Activated CD8-positive, alpha-beta memory T cell treated with anti-CD3 and anti-CD28 coated beads for 1 hour (primary cell): ENCODE results near the gene MYZAP.

Source experiments
- DNase-seq, 2 donors: peaks; one replicate each; pipeline ENCODE4 v3.0.0-alpha.2; 2020; ENCODE audit warnings: low read depth in 1 of 2; ENCODE audit errors: extremely low read depth in 1 of 2

The MYZAP gene

DNA sequence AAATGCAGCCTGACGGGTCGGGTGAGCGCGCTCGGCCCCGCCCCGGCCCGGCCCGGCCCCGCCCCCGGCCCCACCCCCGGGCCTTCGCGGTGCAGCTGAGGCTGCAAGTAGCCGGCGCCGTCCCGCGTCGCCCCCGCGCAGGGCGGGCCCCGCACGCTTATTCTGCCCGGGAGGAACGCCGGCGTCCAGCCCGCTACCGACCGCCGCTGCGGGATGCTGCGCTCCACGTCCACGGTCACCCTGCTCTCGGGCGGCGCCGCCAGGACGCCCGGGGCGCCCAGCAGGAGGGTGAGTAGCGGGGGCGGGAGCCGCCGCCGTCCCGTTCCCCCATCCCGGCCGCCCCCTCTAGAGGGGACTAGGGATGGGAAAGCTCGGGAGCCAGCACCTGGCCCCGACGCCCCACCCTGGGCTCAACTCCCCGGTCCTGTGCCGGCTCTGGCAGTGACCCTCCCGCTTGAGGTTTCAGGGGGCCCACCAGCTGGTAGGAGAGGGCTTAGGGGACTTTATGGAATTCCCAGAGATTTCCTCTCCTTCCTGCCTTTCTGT lies at the start of gene MYZAP:
MYZAP (plus strand) TSS at position 83 of the 546 bp plus-strand sequence; CDS start at position 214, 131 bp downstream.
- no peak for DNase-seq

- DNase-seq = no peak
Observed at GRCh38 chr15:57542505-57542817, 49.2 kb upstream of the MYZAP start.

GRCh38 chr15:57544848-57545480 lies 46.7 kb upstream of the MYZAP start:
- no peak for DNase-seq

DNA sequence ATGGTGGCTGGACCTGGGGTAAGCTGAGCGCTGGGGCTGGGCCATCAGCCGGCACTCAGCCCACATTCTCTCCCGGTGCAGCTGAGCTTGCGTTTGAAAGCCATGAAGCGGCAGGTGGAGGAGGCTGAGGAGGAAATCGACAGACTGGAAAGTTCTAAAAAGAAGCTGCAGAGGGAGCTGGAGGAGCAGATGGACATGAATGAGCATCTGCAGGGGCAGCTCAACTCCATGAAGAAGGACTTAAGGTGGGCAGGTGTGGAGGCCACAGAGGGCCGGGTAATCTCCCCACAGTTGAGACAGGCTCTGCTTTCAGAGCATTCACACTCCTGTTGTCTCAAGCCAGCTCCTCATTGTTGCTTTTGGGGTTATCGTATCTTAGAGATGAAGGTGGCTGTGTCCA lies 45.7 kb upstream of the MYZAP start:
- DNase-seq = no peak

DNA sequence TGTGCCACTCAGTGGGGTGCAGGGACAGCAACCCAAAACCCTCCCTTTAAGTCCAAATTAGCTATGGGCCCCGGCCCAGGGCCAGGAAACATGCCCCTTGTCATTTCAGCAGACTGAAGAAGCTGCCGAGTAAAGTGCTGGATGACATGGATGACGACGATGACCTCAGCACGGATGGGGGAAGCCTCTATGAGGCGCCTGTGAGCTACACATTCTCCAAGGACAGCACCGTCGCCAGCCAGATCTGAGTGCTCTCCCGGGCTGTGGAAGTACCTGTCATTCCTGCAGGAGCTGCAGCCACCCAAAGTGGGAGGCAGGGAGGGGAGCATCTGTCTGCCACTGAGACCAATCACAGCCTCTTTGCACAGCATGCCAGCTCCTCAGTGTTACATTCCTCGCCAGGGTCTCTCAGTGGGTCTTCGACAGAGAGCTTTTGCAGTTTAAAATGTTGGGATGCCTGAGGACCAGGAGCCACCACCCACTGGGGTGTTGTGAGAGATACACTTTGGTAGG lies 44.4 kb upstream of the MYZAP start:
- no peak for DNase-seq

GRCh38 chr15:57548351-57548750 lies 43.4 kb upstream of the MYZAP start:
- no peak for DNase-seq

GRCh38 chr15:57548835-57549234 lies 42.9 kb upstream of the MYZAP start:
- no peak for DNase-seq

DNA sequence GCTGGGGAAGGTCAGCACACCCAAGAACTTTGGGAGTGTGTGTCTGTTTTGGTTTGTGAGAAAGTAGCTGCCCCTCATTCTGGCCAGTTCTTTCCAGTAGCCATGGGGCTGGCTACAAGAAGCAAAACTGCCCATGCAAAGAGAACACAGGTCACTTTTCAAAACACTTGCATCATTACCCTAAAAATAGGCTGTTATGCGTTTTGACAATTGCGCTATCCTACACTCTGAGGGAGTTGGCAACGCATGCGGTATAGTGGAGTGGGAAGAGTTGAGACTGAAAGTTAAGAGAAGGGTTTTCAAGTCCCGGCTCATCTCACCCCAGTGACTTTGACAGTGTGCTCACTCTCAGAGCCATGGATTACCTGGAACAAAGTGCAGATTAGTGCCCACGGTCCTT lies 41.8 kb upstream of the MYZAP start:
- DNase-seq = no peak

- no peak for DNase-seq
Observed at GRCh38 chr15:57550640-57551039, 41.1 kb upstream of the MYZAP start.

DNA sequence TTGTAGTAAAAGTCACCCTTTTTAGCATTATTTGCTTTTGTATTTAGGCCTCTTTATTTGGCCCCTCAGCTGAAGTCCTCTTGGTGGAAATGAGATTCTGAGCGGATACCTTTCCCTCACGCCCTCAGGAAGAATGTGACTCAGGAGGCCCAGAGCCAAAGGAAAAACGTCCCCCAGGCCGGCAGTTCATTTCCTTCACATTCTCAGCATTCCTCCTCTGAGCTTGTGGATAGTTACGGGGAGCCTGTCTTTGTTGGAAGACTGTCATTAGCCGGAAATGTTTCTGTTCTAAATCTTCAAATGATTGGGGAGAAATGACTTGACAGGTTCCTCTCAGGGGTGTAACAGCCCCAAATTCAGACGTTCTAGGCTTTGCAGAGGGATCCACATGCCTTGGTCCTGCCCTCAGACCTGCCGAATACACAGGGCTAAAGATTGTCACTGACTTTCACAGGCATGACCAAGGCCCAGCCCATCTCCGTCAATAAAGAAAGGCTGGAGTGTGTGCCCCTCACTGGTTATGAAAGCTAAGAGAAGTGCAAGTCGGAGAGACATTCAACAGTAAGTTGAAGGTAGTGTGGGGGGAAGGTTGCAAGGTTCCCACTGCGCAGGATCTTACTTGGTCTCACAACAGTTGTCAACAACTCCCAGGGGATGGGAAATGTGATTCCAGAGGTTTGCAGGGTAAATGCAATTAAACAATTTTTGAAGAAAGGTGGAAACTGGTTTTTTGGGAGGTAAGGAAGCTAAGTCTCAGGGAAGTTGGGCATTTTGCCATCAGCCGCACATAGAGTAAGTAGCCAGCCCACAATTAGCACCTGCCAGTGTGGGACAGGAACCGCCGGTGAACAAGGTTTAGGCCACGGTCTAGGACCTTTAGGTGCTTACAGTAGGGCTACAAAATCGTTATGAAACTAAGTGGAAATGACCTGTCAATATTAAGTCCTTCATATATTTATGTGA lies 39.7 kb upstream of the MYZAP start:
- DNase-seq = no peak

- no peak for DNase-seq
Observed at GRCh38 chr15:57552678-57553334, 38.9 kb upstream of the MYZAP start.

- no peak for DNase-seq
Observed at GRCh38 chr15:57553526-57553925, 38.2 kb upstream of the MYZAP start.

DNA sequence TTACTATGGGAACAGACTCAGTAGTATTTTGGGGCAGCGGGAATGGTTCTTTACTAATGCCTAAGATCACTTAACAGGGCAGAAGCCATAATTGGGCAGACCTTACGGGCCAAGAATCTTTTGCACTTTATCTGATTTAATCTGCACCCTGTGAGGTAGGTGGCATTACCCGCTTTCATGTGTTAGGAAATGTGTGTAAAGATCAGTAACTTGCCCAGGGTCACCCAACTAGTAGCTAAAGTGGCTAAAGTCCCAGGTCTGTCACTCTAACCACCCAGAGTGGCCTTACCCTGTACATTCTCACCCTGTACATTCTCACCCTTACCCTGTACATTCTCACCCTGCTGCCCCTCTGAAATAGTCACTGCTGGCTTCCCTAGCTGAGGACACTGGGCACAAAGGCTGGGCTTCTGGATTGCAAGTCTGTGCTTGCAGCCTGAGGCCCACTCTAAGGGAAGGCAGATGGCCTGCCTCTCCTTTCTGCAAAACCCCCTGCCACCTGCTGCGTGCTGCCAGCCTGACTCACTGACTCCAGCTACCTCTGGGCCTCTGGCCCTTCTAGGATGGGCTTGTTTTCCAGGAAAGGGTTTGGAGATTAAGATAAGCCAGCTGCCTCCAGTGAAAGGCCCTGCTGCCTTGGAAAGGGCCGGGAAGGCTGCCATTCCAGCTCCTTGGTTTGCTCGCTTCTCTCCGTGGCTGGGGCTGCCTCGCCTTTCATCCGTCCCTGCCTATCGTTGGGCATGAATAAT lies 37.5 kb upstream of the MYZAP start:
- no peak for DNase-seq

- DNase-seq = no peak
Observed at GRCh38 chr15:57554812-57555179, 36.9 kb upstream of the MYZAP start.

GRCh38 chr15:57555270-57555669 lies 36.4 kb upstream of the MYZAP start:
- DNase-seq = no peak

DNA sequence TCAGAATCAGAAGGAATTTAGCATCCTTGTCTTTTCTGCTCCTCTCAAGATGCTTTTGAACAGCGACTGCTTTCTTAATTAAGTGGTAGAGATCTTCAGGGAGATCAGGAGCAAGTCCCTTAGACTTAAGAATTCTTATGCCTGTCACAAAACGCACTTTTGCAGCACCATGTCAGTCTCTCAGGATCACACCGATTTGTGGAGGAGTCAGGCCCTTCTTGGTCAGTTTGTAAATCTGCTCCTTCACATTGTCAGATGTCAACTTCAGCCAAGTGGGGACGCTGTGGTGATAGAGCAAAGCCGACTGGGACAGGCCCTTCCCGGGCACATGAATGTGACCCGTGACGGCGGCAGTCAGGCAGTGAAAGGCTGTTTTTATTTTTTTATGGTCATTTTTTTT lies 35.7 kb upstream of the MYZAP start:
- DNase-seq = no peak

DNA sequence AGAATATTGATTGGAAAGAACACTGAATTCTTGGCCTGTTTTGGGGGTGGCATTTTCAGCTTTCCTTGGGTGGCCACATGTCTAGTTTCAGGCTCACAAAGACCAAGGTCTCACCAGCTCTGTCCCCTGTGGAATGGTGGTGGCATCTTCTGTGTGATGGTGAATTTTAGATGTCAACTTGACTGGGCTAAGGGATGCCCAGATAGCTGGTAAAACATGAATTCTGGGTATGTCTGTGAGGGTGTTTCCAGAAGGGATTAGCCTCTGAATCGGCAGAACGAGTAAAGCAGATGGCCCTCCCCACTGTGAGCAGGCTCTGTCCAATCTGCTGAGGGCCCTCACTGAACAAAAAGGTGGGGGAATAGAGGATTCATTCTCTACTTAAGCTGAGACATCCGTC lies 34.4 kb upstream of the MYZAP start:
- DNase-seq = no peak

- DNase-seq = no peak
Observed at GRCh38 chr15:57557810-57558209, 33.9 kb upstream of the MYZAP start.

- peak in 1 of 2 donors; percentile 52 for DNase-seq
Observed at GRCh38 chr15:57559875-57560274, 31.8 kb upstream of the MYZAP start.

GRCh38 chr15:57561041-57561711 lies 30.5 kb upstream of the MYZAP start:
- peak; percentile 12 to 29 for DNase-seq
